Hepatocyte (in vitro differentiated cells): Measurements from ENCODE around the gene MAGOHB. TPM values are rescaled to one million over a fixed set of nuclear protein-coding genes. Genes with fewer than 3 reads are reported as not detected.

Source experiments
- DNase-seq: peaks from one replicate; pipeline ENCODE4 v3.0.0-alpha.2; 2016; ENCODE audit warnings: low spot score
- H2AFZ ChIP-seq: fragments of 200-600 bp; sonication (generic); 2 replicates; pipeline ENCODE4 v1.6.0; 2016; ENCODE audit warnings: antibody characterized with exemption, mild to moderate bottlenecking
- H3K27ac ChIP-seq: fragments of 200-600 bp; sonication (generic); 2 replicates; pipeline ENCODE4 v1.5.1; 2016; ENCODE audit warnings: mild to moderate bottlenecking
- H3K27me3 ChIP-seq: fragments of 200-600 bp; sonication (generic); 2 replicates; pipeline ENCODE4 v1.6.1; 2016
- H3K36me3 ChIP-seq: fragments of 200-600 bp; sonication (generic); replicated peaks from 2 replicates; pipeline ENCODE4 v1.5.1; 2016; ENCODE audit warnings: low read depth; ENCODE audit not compliant: insufficient read depth
- H3K4me1 ChIP-seq: fragments of 200-600 bp; sonication (generic); 2 replicates; pipeline ENCODE4 v1.5.1; 2016; ENCODE audit warnings: mild to moderate bottlenecking, moderate library complexity; ENCODE audit not compliant: insufficient read depth
- H3K4me2 ChIP-seq: fragments of 200-600 bp; sonication (generic); 2 replicates; pipeline ENCODE4 v1.6.0; 2016
- H3K4me3 ChIP-seq: fragments of 200-600 bp; sonication (generic); 2 replicates; pipeline ENCODE4 v1.5.1; 2016; ENCODE audit warnings: mild to moderate bottlenecking
- H3K79me2 ChIP-seq: fragments of 200-600 bp; sonication (generic); 2 replicates; pipeline ENCODE4 v1.6.0; 2017; ENCODE audit warnings: mild to moderate bottlenecking
- H3K9me2 ChIP-seq: fragments of 200-600 bp; sonication (generic); replicated peaks from 2 replicates; pipeline ENCODE4 v1.6.0; 2017; ENCODE audit warnings: mild to moderate bottlenecking; ENCODE audit not compliant: insufficient read depth
- H3K9me3 ChIP-seq: fragments of 200-600 bp; sonication (generic); 2 replicates; pipeline ENCODE4 v1.5.1; 2016; ENCODE audit warnings: low read depth, mild to moderate bottlenecking
- H4K20me1 ChIP-seq: fragments of 200-600 bp; sonication (generic); 2 replicates; pipeline ENCODE4 v1.6.0; 2016; ENCODE audit warnings: mild to moderate bottlenecking; ENCODE audit not compliant: insufficient read depth, poor library complexity, severe bottlenecking
- CTCF ChIP-seq: fragments of 200-600 bp; sonication (generic); IDR thresholded peaks from 2 replicates; pipeline ENCODE4 v1.5.1; 2016; ENCODE audit warnings: antibody characterized with exemption, mild to moderate bottlenecking; ENCODE audit not compliant: poor library complexity
- EZH2 ChIP-seq: fragments of 200-600 bp; sonication (generic); IDR thresholded peaks from 2 replicates; pipeline ENCODE4 v1.6.1; 2016; ENCODE audit warnings: antibody characterized with exemption, mild to moderate bottlenecking, borderline replicate concordance
- EZH2phosphoT487 ChIP-seq: fragments of 200-600 bp; sonication (generic); IDR thresholded peaks from one replicate; pipeline ENCODE4 v1.6.1; 2018; ENCODE audit warnings: antibody characterized with exemption, mild to moderate bottlenecking, low read depth, moderate library complexity; ENCODE audit not compliant: unreplicated experiment, severe bottlenecking
- WGBS: methylation state at CpG from one replicate; pipeline ENCODE4 v1.1.6; 2016; ENCODE audit warnings: low lambda C conversion rate; ENCODE audit errors: missing lambda C conversion rate; 5-methylcytosine and 5-hydroxymethylcytosine counted together
- polyA plus RNA-seq: library from polyadenylated mRNA; unstranded; fragments of >200 nt; fragmentation: Nextera tagmentation; extraction: Ambion mirVana; gene quantifications from 2 replicates; pipeline ENCODE4 v1.2.1, GENCODE V29; 2016
- total RNA-seq: library from RNA; depleted of rRNA; stranded (reverse); fragments of >200 nt; gene quantifications from 2 replicates; pipeline ENCODE4 v1.2.3, GENCODE V29; 2014

The MAGOHB gene
- total and polyA plus RNA-seq, 2 experiments from 2014 or later: 21.4 to 40.2 TPM

- TF ChIP-seq CTCF: no peak
- no peak for TF ChIP-seq EZH2phosphoT487
- no peak for TF ChIP-seq EZH2
- no peak overlapping the region for H2AFZ ChIP-seq
- DNase-seq: no peak
- H3K9me2 ChIP-seq: no peaks in the 10 kb centered on the region
- no peaks in the 10 kb centered on the region for H4K20me1 ChIP-seq
- H3K36me3 ChIP-seq: no peaks in the 10 kb centered on the region
- no peaks in the 10 kb centered on the region for H3K79me2 ChIP-seq
- 92% methylated on average over 3 of the region's 3 CpGs for WGBS
- no peaks in the 10 kb centered on the region for H3K27me3 ChIP-seq
- no peak overlapping the region for H3K4me2 ChIP-seq
- H3K4me3 ChIP-seq: no peak overlapping the region
- no peaks in the 10 kb centered on the region for H3K9me3 ChIP-seq
- no peak overlapping the region for H3K27ac ChIP-seq
- no peaks in the 10 kb centered on the region for H3K4me1 ChIP-seq
Observed at GRCh38 chr12:10567813-10568212, 45.6 kb downstream of the MAGOHB start.

- H3K9me3 ChIP-seq: no peaks in the 10 kb centered on the region
- H3K79me2 ChIP-seq: no peaks in the 10 kb centered on the region
- no peaks in the 10 kb centered on the region for H4K20me1 ChIP-seq
- H3K36me3 ChIP-seq: no peaks in the 10 kb centered on the region
- H2AFZ ChIP-seq: no peak overlapping the region
- no peaks in the 10 kb centered on the region for H3K27me3 ChIP-seq
- DNase-seq: no peak
- no peak overlapping the region for H3K4me2 ChIP-seq
- 67% methylated on average over 3 of the region's 3 CpGs for WGBS
- H3K4me3 ChIP-seq: no peak overlapping the region
- H3K9me2 ChIP-seq: no peaks in the 10 kb centered on the region
- no peak overlapping the region for H3K27ac ChIP-seq
- TF ChIP-seq EZH2phosphoT487 (no peak), EZH2 (no peak), CTCF (no peak)
- no peaks in the 10 kb centered on the region for H3K4me1 ChIP-seq
Observed at GRCh38 chr12:10563966-10564365, 49.4 kb downstream of the MAGOHB start.

GRCh38 chr12:10563002-10563401 is 50.4 kb downstream of the MAGOHB start:
- Histone ChIP-seq H2AFZ (no peak overlapping the region), H3K36me3 (no peaks in the 10 kb centered on the region), H3K4me3 (no peak overlapping the region), H3K79me2 (no peaks in the 10 kb centered on the region), H3K27ac (no peak overlapping the region), H3K9me3 (no peaks in the 10 kb centered on the region), H3K4me1 (no peaks in the 10 kb centered on the region), H4K20me1 (no peaks in the 10 kb centered on the region), H3K27me3 (no peaks in the 10 kb centered on the region), H3K4me2 (no peak overlapping the region), H3K9me2 (no peaks in the 10 kb centered on the region)
- DNase-seq: no peak
- 91% methylated on average over 1 of the region's 1 CpG for WGBS
- TF ChIP-seq EZH2 (no peak), CTCF (no peak), EZH2phosphoT487 (no peak)
